GM23338 (cell line): Measurements from ENCODE around the gene HACD1. TPM values are rescaled to one million over a fixed set of nuclear protein-coding genes. Genes with fewer than 3 reads are reported as not detected.

Source experiments
- ATAC-seq: fragments of 200-7000 bp; cut with Tn5 transposase; 3 replicates; pipeline ENCODE4 v1.9.1; 2020
- DNase-seq: peaks from one replicate; pipeline ENCODE4 v3.0.0-alpha.2; 2015; ENCODE audit warnings: low spot score
- H2AFZ ChIP-seq: fragments of 200-600 bp; sonication (generic); 2 replicates; pipeline ENCODE4 v1.8.0; 2016; ENCODE audit warnings: antibody characterized with exemption, mild to moderate bottlenecking, moderate library complexity
- H3F3A ChIP-seq: fragments of 200-600 bp; sonication (generic); replicated peaks from 2 replicates; pipeline ENCODE4 v1.8.0; 2017; ENCODE audit warnings: antibody characterized with exemption, mixed run types, low read depth
- H3K27ac ChIP-seq: fragments of 200-600 bp; sonication (generic); 2 replicates; pipeline ENCODE4 v1.6.1; 2016; ENCODE audit warnings: low read depth
- H3K27me3 ChIP-seq: fragments of 200-600 bp; sonication (generic); 2 replicates; pipeline ENCODE4 v1.8.0; 2016; ENCODE audit warnings: mild to moderate bottlenecking, mixed run types, moderate library complexity; ENCODE audit not compliant: insufficient read depth
- H3K36me3 ChIP-seq: fragments of 200-600 bp; sonication (generic); 2 replicates; pipeline ENCODE4 v1.8.0; 2016; ENCODE audit warnings: mild to moderate bottlenecking; ENCODE audit not compliant: insufficient read depth
- H3K4me1 ChIP-seq: fragments of 200-600 bp; sonication (generic); 2 replicates; pipeline ENCODE4 v1.8.0; 2016; ENCODE audit warnings: mild to moderate bottlenecking, moderate library complexity; ENCODE audit not compliant: insufficient read depth
- H3K4me2 ChIP-seq: fragments of 200-600 bp; sonication (generic); 2 replicates; pipeline ENCODE4 v1.7.1; 2017; ENCODE audit warnings: mixed run types
- H3K4me3 ChIP-seq: fragments of 200-600 bp; sonication (generic); 2 replicates; pipeline ENCODE4 v1.6.1; 2016; ENCODE audit warnings: mixed run types
- H3K79me2 ChIP-seq: fragments of 200-600 bp; sonication (generic); replicated peaks from 2 replicates; pipeline ENCODE4 v1.8.0; 2017; ENCODE audit warnings: mild to moderate bottlenecking; ENCODE audit not compliant: insufficient read depth
- H3K9me2 ChIP-seq: fragments of 200-600 bp; sonication (generic); 2 replicates; pipeline ENCODE4 v1.8.0; 2017; ENCODE audit not compliant: insufficient read depth
- H4K20me1 ChIP-seq: fragments of 200-600 bp; sonication (generic); replicated peaks from 2 replicates; pipeline ENCODE4 v1.8.0; 2017; ENCODE audit warnings: mild to moderate bottlenecking; ENCODE audit not compliant: insufficient read depth
- H3K27ac Mint-ChIP-seq: 2 replicates; pipeline ENCODE4 v1.8.0; 2020; ENCODE audit warnings: inconsistent platforms, mild to moderate bottlenecking, moderate library complexity, mixed read lengths
- H3K27me3 Mint-ChIP-seq: 3 replicates; pipeline ENCODE4 v1.8.0; 2022; ENCODE audit warnings: low read depth, mild to moderate bottlenecking, moderate library complexity, mixed read lengths, inconsistent platforms; ENCODE audit not compliant: insufficient read depth, poor library complexity
- H3K36me3 Mint-ChIP-seq: 3 replicates; pipeline ENCODE4 v1.8.0; 2021; ENCODE audit warnings: low read depth, mild to moderate bottlenecking, inconsistent platforms, moderate library complexity, mixed read lengths
- H3K4me1 Mint-ChIP-seq: 3 replicates; pipeline ENCODE4 v1.8.0; 2020; ENCODE audit warnings: mild to moderate bottlenecking, inconsistent platforms, mixed read lengths
- H3K4me3 Mint-ChIP-seq: 3 replicates; pipeline ENCODE4 v1.8.0; 2021; ENCODE audit warnings: moderate library complexity, mild to moderate bottlenecking, inconsistent platforms, mixed read lengths
- H3K9me3 Mint-ChIP-seq: 3 replicates; pipeline ENCODE4 v1.8.0; 2020; ENCODE audit warnings: moderate library complexity, mild to moderate bottlenecking, inconsistent platforms, mixed read lengths
- CREB1 ChIP-seq: fragments of 250-450 bp; sonication (Bioruptor Pico); IDR thresholded peaks from 2 replicates; pipeline ENCODE4 v1.5.0; 2020; ENCODE audit warnings: low read depth, mild to moderate bottlenecking, moderate library complexity
- EZH2 ChIP-seq: fragments of 200-600 bp; sonication (generic); IDR thresholded peaks from one replicate; pipeline ENCODE4 v1.8.0; 2017; ENCODE audit warnings: antibody characterized with exemption, mild to moderate bottlenecking, low read depth; ENCODE audit not compliant: unreplicated experiment
- EZH2phosphoT487 ChIP-seq: fragments of 200-600 bp; sonication (generic); IDR thresholded peaks from one replicate; pipeline ENCODE4 v1.8.1; 2018; ENCODE audit warnings: antibody characterized with exemption; ENCODE audit not compliant: unreplicated experiment
- JUNB ChIP-seq: IDR thresholded peaks from one replicate; pipeline ENCODE4 v1.6.1; 2016; ENCODE audit warnings: antibody characterized with exemption; ENCODE audit not compliant: unreplicated experiment
- NANOG ChIP-seq: IDR thresholded peaks from 2 replicates; pipeline ENCODE4 v1.6.1; 2016; ENCODE audit warnings: antibody characterized with exemption, borderline replicate concordance
- POLR2AphosphoS5 ChIP-seq: IDR thresholded peaks from 2 replicates; pipeline ENCODE4 v1.6.1; 2016; ENCODE audit warnings: antibody characterized with exemption, low read depth
- ZNF114 ChIP-seq: fragments of 250-450 bp; sonication (Bioruptor Pico); IDR thresholded peaks from 2 replicates; pipeline ENCODE4 v1.5.0; 2020; ENCODE audit warnings: mild to moderate bottlenecking, moderate library complexity
- ZNF331 ChIP-seq: fragments of 250-450 bp; sonication (Bioruptor Pico); IDR thresholded peaks from 2 replicates; pipeline ENCODE4 v1.5.0; 2020; ENCODE audit warnings: low read depth, mild to moderate bottlenecking, moderate library complexity
- polyA plus RNA-seq: library from polyadenylated mRNA; unstranded; fragments of >200 nt; fragmentation: Nextera tagmentation; extraction: Ambion mirVana; gene quantifications from 2 replicates; pipeline ENCODE4 v1.2.1, GENCODE V29; 2016
- total RNA-seq: library from RNA; depleted of rRNA; stranded (reverse); fragments of >200 nt; shearing (Covaris generic); gene quantifications from 2 replicates; pipeline ENCODE4 v1.2.3, GENCODE V29; 2014
- TF ChIP-seq, protein P1 (sequence below): fragments of 250-450 bp; sonication (Bioruptor Pico); IDR thresholded peaks from 2 replicates; pipeline ENCODE4 v1.5.0; 2020; ENCODE audit warnings: mild to moderate bottlenecking, moderate library complexity
- TF ChIP-seq, protein P2 (sequence below): IDR thresholded peaks from 2 replicates; pipeline ENCODE4 v1.6.1; 2016; ENCODE audit warnings: antibody characterized with exemption

The HACD1 gene
- total and polyA plus RNA-seq, 2 experiments from 2014 or later, result 32.2 to 66.2 TPM

DNA sequence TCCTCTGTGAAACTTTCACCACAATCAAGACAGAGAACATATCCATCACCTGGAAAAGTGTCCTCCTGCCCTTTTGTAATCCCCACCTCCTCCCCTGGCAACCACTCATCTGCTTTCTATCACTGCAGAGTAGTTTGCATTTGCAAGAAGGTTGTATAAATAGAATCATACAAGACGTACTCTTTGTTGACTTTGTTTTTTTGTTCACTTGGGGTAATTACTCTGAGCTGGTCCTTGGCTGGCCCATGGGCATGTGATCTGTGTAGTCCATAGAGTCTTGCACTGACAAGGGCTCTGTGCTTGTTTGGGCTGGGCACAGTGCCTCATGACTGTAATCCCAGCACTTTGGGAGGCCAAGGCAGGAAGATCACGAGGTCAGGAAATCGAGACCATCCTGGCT is 7.8 kb upstream of the HACD1 start (continued):
- TF ChIP-seq, protein P1, sequence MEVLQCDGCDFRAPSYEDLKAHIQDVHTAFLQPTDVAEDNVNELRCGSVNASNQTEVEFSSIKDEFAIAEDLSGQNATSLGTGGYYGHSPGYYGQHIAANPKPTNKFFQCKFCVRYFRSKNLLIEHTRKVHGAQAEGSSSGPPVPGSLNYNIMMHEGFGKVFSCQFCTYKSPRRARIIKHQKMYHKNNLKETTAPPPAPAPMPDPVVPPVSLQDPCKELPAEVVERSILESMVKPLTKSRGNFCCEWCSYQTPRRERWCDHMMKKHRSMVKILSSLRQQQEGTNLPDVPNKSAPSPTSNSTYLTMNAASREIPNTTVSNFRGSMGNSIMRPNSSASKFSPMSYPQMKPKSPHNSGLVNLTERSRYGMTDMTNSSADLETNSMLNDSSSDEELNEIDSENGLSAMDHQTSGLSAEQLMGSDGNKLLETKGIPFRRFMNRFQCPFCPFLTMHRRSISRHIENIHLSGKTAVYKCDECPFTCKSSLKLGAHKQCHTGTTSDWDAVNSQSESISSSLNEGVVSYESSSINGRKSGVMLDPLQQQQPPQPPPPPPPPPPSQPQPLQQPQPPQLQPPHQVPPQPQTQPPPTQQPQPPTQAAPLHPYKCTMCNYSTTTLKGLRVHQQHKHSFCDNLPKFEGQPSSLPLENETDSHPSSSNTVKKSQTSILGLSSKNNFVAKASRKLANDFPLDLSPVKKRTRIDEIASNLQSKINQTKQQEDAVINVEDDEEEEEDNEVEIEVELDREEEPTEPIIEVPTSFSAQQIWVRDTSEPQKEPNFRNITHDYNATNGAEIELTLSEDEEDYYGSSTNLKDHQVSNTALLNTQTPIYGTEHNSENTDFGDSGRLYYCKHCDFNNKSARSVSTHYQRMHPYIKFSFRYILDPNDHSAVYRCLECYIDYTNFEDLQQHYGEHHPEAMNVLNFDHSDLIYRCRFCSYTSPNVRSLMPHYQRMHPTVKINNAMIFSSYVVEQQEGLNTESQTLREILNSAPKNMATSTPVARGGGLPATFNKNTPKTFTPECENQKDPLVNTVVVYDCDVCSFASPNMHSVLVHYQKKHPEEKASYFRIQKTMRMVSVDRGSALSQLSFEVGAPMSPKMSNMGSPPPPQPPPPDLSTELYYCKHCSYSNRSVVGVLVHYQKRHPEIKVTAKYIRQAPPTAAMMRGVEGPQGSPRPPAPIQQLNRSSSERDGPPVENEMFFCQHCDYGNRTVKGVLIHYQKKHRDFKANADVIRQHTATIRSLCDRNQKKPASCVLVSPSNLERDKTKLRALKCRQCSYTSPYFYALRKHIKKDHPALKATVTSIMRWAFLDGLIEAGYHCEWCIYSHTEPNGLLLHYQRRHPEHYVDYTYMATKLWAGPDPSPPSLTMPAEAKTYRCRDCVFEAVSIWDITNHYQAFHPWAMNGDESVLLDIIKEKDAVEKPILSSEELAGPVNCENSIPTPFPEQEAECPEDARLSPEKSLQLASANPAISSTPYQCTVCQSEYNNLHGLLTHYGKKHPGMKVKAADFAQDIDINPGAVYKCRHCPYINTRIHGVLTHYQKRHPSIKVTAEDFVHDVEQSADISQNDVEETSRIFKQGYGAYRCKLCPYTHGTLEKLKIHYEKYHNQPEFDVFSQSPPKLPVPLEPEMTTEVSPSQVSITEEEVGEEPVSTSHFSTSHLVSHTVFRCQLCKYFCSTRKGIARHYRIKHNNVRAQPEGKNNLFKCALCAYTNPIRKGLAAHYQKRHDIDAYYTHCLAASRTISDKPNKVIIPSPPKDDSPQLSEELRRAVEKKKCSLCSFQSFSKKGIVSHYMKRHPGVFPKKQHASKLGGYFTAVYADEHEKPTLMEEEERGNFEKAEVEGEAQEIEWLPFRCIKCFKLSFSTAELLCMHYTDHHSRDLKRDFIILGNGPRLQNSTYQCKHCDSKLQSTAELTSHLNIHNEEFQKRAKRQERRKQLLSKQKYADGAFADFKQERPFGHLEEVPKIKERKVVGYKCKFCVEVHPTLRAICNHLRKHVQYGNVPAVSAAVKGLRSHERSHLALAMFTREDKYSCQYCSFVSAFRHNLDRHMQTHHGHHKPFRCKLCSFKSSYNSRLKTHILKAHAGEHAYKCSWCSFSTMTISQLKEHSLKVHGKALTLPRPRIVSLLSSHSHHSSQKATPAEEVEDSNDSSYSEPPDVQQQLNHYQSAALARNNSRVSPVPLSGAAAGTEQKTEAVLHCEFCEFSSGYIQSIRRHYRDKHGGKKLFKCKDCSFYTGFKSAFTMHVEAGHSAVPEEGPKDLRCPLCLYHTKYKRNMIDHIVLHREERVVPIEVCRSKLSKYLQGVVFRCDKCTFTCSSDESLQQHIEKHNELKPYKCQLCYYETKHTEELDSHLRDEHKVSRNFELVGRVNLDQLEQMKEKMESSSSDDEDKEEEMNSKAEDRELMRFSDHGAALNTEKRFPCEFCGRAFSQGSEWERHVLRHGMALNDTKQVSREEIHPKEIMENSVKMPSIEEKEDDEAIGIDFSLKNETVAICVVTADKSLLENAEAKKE (CRISPR knock-in tag), result no peak
- TF ChIP-seq NANOG (no peak), ZNF114 (CRISPR knock-in tag) (no peak), POLR2AphosphoS5 (no peak), ZNF331 (no peak), EZH2phosphoT487 (no peak)
- TF ChIP-seq, protein P2, sequence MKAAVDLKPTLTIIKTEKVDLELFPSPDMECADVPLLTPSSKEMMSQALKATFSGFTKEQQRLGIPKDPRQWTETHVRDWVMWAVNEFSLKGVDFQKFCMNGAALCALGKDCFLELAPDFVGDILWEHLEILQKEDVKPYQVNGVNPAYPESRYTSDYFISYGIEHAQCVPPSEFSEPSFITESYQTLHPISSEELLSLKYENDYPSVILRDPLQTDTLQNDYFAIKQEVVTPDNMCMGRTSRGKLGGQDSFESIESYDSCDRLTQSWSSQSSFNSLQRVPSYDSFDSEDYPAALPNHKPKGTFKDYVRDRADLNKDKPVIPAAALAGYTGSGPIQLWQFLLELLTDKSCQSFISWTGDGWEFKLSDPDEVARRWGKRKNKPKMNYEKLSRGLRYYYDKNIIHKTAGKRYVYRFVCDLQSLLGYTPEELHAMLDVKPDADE, result no peak

GRCh38 chr10:17622061-17622460 is 4.9 kb upstream of the HACD1 start:
- H3K4me1 ChIP-seq, result no peaks in the 10 kb centered on the region
- H3K36me3 Mint-ChIP-seq, result no peaks in the 10 kb centered on the region
- no peak for TF ChIP-seq POLR2AphosphoS5
- no peak for TF ChIP-seq JUNB
- TF ChIP-seq CREB1 (CRISPR knock-in tag), result no peak
- TF ChIP-seq EZH2, result no peak
- no peak for TF ChIP-seq NANOG
- TF ChIP-seq, protein P2, result no peak
- no peak for TF ChIP-seq ZNF114 (CRISPR knock-in tag)
- no peak for TF ChIP-seq EZH2phosphoT487
- TF ChIP-seq ZNF331, result no peak

More at GRCh38 chr10:17622061-17622460, 4.9 kb upstream of the HACD1 start:
- no peak overlapping the region for H3K4me3 ChIP-seq
- no peaks in the 10 kb centered on the region; the same call in 1 of the 2 replicates for H3K27me3 ChIP-seq
- H3K4me3 Mint-ChIP-seq, result no peak overlapping the region
- peaks cover 6% of the 10 kb centered on the region; the same call in 1 of the 2 replicates for H3F3A ChIP-seq
- DNase-seq, result no peak
- peaks cover 6% of the 10 kb centered on the region for H3K27me3 Mint-ChIP-seq
- no peak overlapping the region for H3K27ac Mint-ChIP-seq
- no peak overlapping the region for H3K27ac ChIP-seq
- H3K9me2 ChIP-seq, result no peaks in the 10 kb centered on the region
- H2AFZ ChIP-seq, result no peak overlapping the region
- H3K36me3 ChIP-seq, result no peaks in the 10 kb centered on the region
- no peak for ATAC-seq
- H3K79me2 ChIP-seq, result no peaks in the 10 kb centered on the region
- peaks cover 6% of the 10 kb centered on the region; the same call in 2 of the 3 replicates for H3K4me1 Mint-ChIP-seq
- no peaks in the 10 kb centered on the region for H4K20me1 ChIP-seq
- H3K9me3 Mint-ChIP-seq, result peaks cover 3% of the 10 kb centered on the region; the same call in 1 of the 3 replicates
- no peak overlapping the region for H3K4me2 ChIP-seq
